Effector memory CD4-positive, alpha-beta T cell (primary cell): ENCODE results near the gene AFF2.

Experiments used
- DNase-seq, 3 donors: peaks; one replicate each; pipeline ENCODE4 v3.0.0-alpha.2; 2020
- H3K27ac ChIP-seq: 2 replicates; pipeline ENCODE4 v1.7.0; 2013; ENCODE audit warnings: mild to moderate bottlenecking, low read length, moderate library complexity; ENCODE audit not compliant: insufficient read depth, poor library complexity, severe bottlenecking
- H3K27me3 ChIP-seq: replicated peaks from 2 replicates; pipeline ENCODE4 v1.7.0; 2013; ENCODE audit warnings: mild to moderate bottlenecking, low read length; ENCODE audit not compliant: insufficient read depth, control insufficient read depth, poor library complexity, severe bottlenecking
- H3K36me3 ChIP-seq: 2 replicates; pipeline ENCODE4 v1.7.0; 2013; ENCODE audit warnings: mild to moderate bottlenecking, low read length, moderate library complexity; ENCODE audit not compliant: control insufficient read depth, insufficient read depth
- H3K4me1 ChIP-seq: 2 replicates; pipeline ENCODE4 v1.7.0; 2013; ENCODE audit warnings: low read length, mild to moderate bottlenecking; ENCODE audit not compliant: control insufficient read depth, insufficient read depth, poor library complexity, severe bottlenecking
- H3K4me3 ChIP-seq: 2 replicates; pipeline ENCODE4 v1.7.0; 2013; ENCODE audit warnings: low read length, low read depth, mild to moderate bottlenecking; ENCODE audit not compliant: insufficient read depth, poor library complexity, severe bottlenecking
- H3K9me3 ChIP-seq: 2 replicates; pipeline ENCODE4 v1.7.0; 2013; ENCODE audit warnings: mild to moderate bottlenecking, low read length, moderate library complexity; ENCODE audit not compliant: control insufficient read depth

AFF2 gene

DNA sequence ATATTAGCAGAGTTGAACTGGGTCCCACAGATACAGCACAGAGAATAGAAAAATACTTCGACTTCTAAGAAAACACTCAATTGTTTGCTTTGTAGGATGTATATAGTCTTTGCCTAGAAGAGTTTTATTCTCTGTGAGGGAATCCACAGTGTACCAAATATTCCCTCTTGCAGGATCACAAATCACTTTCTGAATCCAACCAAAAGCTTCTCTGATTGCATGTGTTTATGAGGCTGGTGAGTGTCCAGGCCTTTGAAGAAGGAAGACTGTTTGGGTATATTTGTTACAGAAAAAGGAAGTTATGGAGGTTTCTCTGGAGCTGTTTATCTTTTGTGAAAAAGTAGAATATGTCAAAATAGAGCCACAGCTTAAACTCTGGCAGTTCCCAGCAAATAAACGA is 423.2 kb downstream of the AFF2 start:
- no peaks in the 10 kb centered on the region for H3K9me3 ChIP-seq
- H3K36me3 ChIP-seq = no peaks in the 10 kb centered on the region
- H3K4me3 ChIP-seq = no peak overlapping the region
- DNase-seq = no peak
- no peak overlapping the region for H3K27ac ChIP-seq
- H3K27me3 ChIP-seq = no peaks in the 10 kb centered on the region
- H3K4me1 ChIP-seq = no peaks in the 10 kb centered on the region

- Histone ChIP-seq H3K27me3 (no peaks in the 10 kb centered on the region), H3K4me1 (no peaks in the 10 kb centered on the region), H3K4me3 (no peak overlapping the region), H3K27ac (no peak overlapping the region), H3K36me3 (no peaks in the 10 kb centered on the region), H3K9me3 (no peaks in the 10 kb centered on the region)
- DNase-seq = no peak
These were observed 426.0 kb downstream of the AFF2 start for GRCh38 chrX:148926371-148926770.

GRCh38 chrX:148928811-148929210 is 428.4 kb downstream of the AFF2 start:
- H3K27me3 ChIP-seq = no peaks in the 10 kb centered on the region
- H3K36me3 ChIP-seq = no peaks in the 10 kb centered on the region
- H3K9me3 ChIP-seq = no peaks in the 10 kb centered on the region
- no peak for DNase-seq
- H3K4me3 ChIP-seq = no peak overlapping the region
- H3K4me1 ChIP-seq = no peaks in the 10 kb centered on the region
- no peak overlapping the region for H3K27ac ChIP-seq

- H3K36me3 ChIP-seq = no peaks in the 10 kb centered on the region
- H3K27ac ChIP-seq = no peak overlapping the region
- H3K4me1 ChIP-seq = no peaks in the 10 kb centered on the region
- no peaks in the 10 kb centered on the region for H3K27me3 ChIP-seq
- H3K4me3 ChIP-seq = no peak overlapping the region
- H3K9me3 ChIP-seq = no peaks in the 10 kb centered on the region
- no peak for DNase-seq
These were observed 429.3 kb downstream of the AFF2 start for GRCh38 chrX:148929686-148930085.

- H3K4me3 ChIP-seq = no peak overlapping the region
- no peaks in the 10 kb centered on the region for H3K4me1 ChIP-seq
- H3K27ac ChIP-seq = no peak overlapping the region
- no peak for DNase-seq
- H3K9me3 ChIP-seq = no peaks in the 10 kb centered on the region
- H3K36me3 ChIP-seq = no peaks in the 10 kb centered on the region
- no peaks in the 10 kb centered on the region for H3K27me3 ChIP-seq
These were observed 429.9 kb downstream of the AFF2 start for GRCh38 chrX:148930206-148930729.

DNA sequence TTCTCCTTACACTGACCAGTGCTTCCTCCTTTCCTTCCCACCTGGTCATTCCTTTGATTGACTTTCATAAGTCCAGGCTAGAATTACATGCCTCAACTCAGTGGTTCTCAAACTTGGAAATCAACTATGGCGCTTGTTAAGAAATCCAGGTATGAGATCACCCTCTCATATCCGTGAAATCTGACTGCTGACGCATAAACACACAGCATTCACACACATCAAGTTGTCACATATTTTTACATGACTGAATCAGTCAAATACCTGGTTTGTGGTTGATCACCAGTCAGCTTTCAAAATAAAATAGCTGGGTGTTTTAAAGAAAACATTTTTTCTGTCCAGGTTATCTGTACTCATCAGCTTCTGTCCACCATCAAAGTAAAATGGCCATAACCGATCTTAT is 433.5 kb downstream of the AFF2 start:
- Histone ChIP-seq H3K27ac (no peak overlapping the region), H3K9me3 (no peaks in the 10 kb centered on the region), H3K4me1 (no peaks in the 10 kb centered on the region), H3K36me3 (no peaks in the 10 kb centered on the region), H3K27me3 (no peaks in the 10 kb centered on the region), H3K4me3 (no peak overlapping the region)
- no peak for DNase-seq

- no peaks in the 10 kb centered on the region for H3K27me3 ChIP-seq
- no peaks in the 10 kb centered on the region for H3K4me1 ChIP-seq
- no peak overlapping the region for H3K4me3 ChIP-seq
- no peak for DNase-seq
- no peaks in the 10 kb centered on the region for H3K9me3 ChIP-seq
- no peak overlapping the region for H3K27ac ChIP-seq
- no peaks in the 10 kb centered on the region for H3K36me3 ChIP-seq
These were observed 437.9 kb downstream of the AFF2 start for GRCh38 chrX:148938348-148938747.

DNA sequence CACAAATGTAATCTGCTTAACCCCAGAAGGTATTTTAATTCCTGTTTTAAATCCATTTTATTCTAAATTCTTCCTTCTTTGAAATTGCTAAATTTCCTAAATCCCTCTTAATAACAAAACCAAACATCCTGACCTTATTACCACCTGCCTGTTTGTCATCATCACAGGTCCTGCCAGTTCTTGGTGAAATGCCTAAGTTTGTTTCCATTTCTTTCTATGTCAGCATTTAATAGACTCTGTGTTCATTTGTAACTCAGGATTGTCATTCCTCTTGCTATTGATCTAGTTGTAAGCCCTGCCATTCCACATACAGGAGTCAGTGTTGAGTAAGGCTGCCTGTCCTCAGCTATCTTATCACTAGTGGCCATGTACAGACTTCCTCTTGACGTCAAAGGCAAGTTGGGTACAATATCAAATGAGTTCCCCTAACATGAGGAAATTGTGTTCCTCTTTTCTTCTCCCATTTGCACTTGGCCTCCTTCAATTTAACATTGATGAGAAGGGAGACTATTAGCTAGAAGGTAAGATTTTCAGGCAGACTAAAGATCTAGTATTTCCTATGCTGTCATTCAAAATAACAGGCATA is 440.1 kb downstream of the AFF2 start:
- Histone ChIP-seq H3K9me3 (no peaks in the 10 kb centered on the region), H3K4me3 (no peak overlapping the region), H3K27ac (no peak overlapping the region), H3K4me1 (no peaks in the 10 kb centered on the region), H3K36me3 (no peaks in the 10 kb centered on the region), H3K27me3 (no peaks in the 10 kb centered on the region)
- DNase-seq = no peak

DNA sequence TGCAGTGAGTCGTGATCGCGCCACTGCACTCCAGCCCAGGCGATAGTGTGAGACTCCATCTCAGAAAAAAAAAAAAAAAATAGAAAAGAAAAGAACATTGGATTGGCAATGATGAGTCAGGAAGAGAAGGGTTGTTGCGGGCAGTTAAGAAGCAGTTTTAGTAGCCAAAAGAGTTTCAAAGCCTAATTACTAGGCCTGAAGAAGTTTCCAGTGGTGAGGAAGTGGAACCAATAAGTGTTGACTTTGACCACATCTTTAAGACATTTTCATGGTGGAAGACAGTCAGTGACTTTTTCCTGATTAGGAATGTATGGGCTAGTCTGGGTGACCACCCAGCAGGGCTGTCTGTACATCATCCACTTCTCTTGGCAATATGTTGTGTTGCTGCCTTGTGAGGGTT is 442.3 kb downstream of the AFF2 start:
- no peak for DNase-seq
- no peaks in the 10 kb centered on the region for H3K36me3 ChIP-seq
- H3K4me1 ChIP-seq = no peaks in the 10 kb centered on the region
- H3K9me3 ChIP-seq = no peaks in the 10 kb centered on the region
- H3K27ac ChIP-seq = no peak overlapping the region
- H3K27me3 ChIP-seq = no peaks in the 10 kb centered on the region
- H3K4me3 ChIP-seq = no peak overlapping the region

DNA sequence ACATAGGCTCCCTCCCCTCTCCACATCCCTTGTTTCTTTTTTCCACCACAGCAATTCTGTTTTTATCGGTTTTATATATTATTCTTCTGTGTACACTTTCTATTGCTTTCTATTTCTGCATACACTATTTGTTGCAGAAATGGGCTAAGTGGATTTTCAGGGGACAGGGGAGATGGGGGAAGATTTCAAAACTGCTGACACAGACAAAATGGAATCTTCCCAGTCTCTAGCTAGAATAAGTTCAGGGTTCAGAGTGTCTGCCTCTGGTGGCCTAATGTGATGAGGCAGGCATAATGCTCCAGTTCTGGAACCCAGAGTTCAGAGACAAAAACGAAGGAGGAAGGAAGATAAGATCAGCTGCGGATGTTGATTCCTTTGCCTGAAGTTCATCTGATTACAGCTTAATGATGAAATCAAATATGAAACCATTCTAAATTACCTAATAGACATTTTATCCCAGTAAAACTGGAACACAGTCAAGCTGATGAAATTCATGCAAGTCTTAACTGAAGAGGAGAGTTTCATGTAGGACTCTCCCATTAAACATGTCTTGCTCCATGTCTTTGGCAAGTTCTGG is 447.1 kb downstream of the AFF2 start:
- H3K27ac ChIP-seq = no peak overlapping the region
- DNase-seq = no peak

More for the DNA sequence above, 447.1 kb downstream of the AFF2 start:
- Histone ChIP-seq H3K4me1 (no peaks in the 10 kb centered on the region), H3K4me3 (no peak overlapping the region), H3K36me3 (no peaks in the 10 kb centered on the region), H3K27me3 (no peaks in the 10 kb centered on the region), H3K9me3 (no peaks in the 10 kb centered on the region)
